Activated CD4-positive, alpha-beta T cell treated with anti-CD3 and anti-CD28 coated beads, Interleukin-2, amount 10 ng/mL, durations not matched to agents 7 days and 5 days (primary cell): Measurements from ENCODE around the gene PLXNA1. TPM values are rescaled to one million over a fixed set of nuclear protein-coding genes. Genes with fewer than 3 reads are reported as not detected.

Source experiments
- CTCF ChIA-PET: fragments of 350-600 bp; sonication (Branson Sonifier 250); formaldehyde crosslinking; loops from one replicate; lab custom pipeline; 2021; ENCODE audit warnings: antibody characterized with exemption; lab: Charles Lee
- POLR2A ChIA-PET: fragments of 350-600 bp; sonication (Branson Sonifier 250); formaldehyde crosslinking; loops from one replicate; lab custom pipeline; 2021; ENCODE audit warnings: antibody characterized with exemption; lab: Charles Lee
- DNase-seq: peaks from one replicate; pipeline ENCODE4 v3.0.0-alpha.2; 2020
- H3K27ac Mint-ChIP-seq: one replicate; pipeline ENCODE4 v1.8.0; 2021; ENCODE audit warnings: mild to moderate bottlenecking, moderate library complexity, mixed read lengths
- H3K27me3 Mint-ChIP-seq: one replicate; pipeline ENCODE4 v1.8.0; 2021; ENCODE audit warnings: mixed read lengths
- H3K36me3 Mint-ChIP-seq: one replicate; pipeline ENCODE4 v1.8.0; 2021; ENCODE audit warnings: low read depth, mixed read lengths
- H3K4me1 Mint-ChIP-seq: one replicate; pipeline ENCODE4 v1.8.0; 2021; ENCODE audit warnings: mixed read lengths
- H3K4me3 Mint-ChIP-seq: one replicate; pipeline ENCODE4 v1.8.0; 2021; ENCODE audit warnings: mild to moderate bottlenecking, moderate library complexity, mixed read lengths
- H3K9me3 Mint-ChIP-seq: one replicate; pipeline ENCODE4 v1.8.0; 2021; ENCODE audit warnings: mixed read lengths
- total RNA-seq, 2 experiments: library from RNA; stranded (reverse); gene quantifications; one replicate each; pipeline ENCODE4 v1.2.3, GENCODE V29; 2021

Gene PLXNA1
- total RNA-seq, 2 experiments from 2014 or later, result 3.8 to 3.9 TPM

- ChIA-PET POLR2A (no interaction called here), CTCF (interaction anchor here (0.9 to 2.1 kb wide), 3 partner anchors 9 to 26 kb away, joined by 3 to 4 read pairs (median 3); partner anchors contain the start of gene PLXNA1)
- Mint-ChIP-seq H3K4me1 (no peaks in the 10 kb centered on the region), H3K27ac (no peak overlapping the region), H3K27me3 (no peaks in the 10 kb centered on the region), H3K36me3 (no peaks in the 10 kb centered on the region), H3K9me3 (no peaks in the 10 kb centered on the region), H3K4me3 (no peak overlapping the region)
- no peak for DNase-seq
Observed at GRCh38 chr3:126956361-126956760, 26.6 kb upstream of the PLXNA1 start.

GRCh38 chr3:126956866-126957650 lies 25.9 kb upstream of the PLXNA1 start:
- H3K4me3 Mint-ChIP-seq, result no peak overlapping the region
- POLR2A ChIA-PET, result no interaction called here
- H3K27ac Mint-ChIP-seq, result no peak overlapping the region

GRCh38 chr3:126957776-126958637 lies 24.9 kb upstream of the PLXNA1 start:
- ChIA-PET POLR2A (no interaction called here), CTCF (interaction anchor here (0.8 to 1.2 kb wide), 2 partner anchors 19 to 24 kb away, joined by 3 to 4 read pairs; partner anchors contain the start of gene PLXNA1)
- no peaks in the 10 kb centered on the region for H3K36me3 Mint-ChIP-seq
- H3K4me3 Mint-ChIP-seq, result no peak overlapping the region
- no peaks in the 10 kb centered on the region for H3K9me3 Mint-ChIP-seq
- no peaks in the 10 kb centered on the region for H3K4me1 Mint-ChIP-seq
- H3K27me3 Mint-ChIP-seq, result no peaks in the 10 kb centered on the region
- no peak for DNase-seq
- no peak overlapping the region for H3K27ac Mint-ChIP-seq

More at GRCh38 chr3:126956866-126957650, 25.9 kb upstream of the PLXNA1 start:
- Mint-ChIP-seq H3K4me1 (no peaks in the 10 kb centered on the region), H3K36me3 (no peaks in the 10 kb centered on the region), H3K27me3 (no peaks in the 10 kb centered on the region), H3K9me3 (no peaks in the 10 kb centered on the region)
- CTCF ChIA-PET, result no interaction called here
- no peak for DNase-seq

DNA sequence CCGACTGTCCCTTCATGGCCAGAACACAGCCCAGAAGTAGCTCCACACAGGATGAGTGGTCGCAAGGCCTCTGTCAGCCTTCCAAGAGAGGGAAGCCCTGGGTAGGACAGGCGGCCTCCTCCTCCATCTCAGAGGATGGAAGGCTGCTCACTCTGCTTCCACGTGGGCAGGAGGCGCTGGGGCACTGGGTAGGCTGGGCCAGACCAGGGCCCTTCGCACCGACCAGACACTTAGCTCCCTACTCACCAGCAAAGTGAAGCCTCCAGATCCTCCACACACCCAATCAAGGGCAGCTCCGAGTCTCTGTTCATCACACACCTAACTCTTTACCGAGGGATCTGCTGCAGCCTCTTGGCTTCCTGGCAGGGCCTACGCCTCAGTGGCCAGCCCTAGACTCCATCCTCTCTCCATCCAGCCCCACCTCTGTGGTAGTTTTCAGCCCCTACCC lies 24.3 kb upstream of the PLXNA1 start:
- Mint-ChIP-seq H3K4me1 (no peaks in the 10 kb centered on the region), H3K9me3 (no peaks in the 10 kb centered on the region), H3K4me3 (no peak overlapping the region), H3K27ac (no peak overlapping the region), H3K36me3 (no peaks in the 10 kb centered on the region), H3K27me3 (no peaks in the 10 kb centered on the region)
- DNase-seq, result no peak
- POLR2A ChIA-PET, result no interaction called here
- CTCF ChIA-PET, result interaction anchor here (1.2 kb wide), 1 partner anchor 20 kb away, joined by 3 read pairs; no protein-coding TSS in a partner anchor

DNA sequence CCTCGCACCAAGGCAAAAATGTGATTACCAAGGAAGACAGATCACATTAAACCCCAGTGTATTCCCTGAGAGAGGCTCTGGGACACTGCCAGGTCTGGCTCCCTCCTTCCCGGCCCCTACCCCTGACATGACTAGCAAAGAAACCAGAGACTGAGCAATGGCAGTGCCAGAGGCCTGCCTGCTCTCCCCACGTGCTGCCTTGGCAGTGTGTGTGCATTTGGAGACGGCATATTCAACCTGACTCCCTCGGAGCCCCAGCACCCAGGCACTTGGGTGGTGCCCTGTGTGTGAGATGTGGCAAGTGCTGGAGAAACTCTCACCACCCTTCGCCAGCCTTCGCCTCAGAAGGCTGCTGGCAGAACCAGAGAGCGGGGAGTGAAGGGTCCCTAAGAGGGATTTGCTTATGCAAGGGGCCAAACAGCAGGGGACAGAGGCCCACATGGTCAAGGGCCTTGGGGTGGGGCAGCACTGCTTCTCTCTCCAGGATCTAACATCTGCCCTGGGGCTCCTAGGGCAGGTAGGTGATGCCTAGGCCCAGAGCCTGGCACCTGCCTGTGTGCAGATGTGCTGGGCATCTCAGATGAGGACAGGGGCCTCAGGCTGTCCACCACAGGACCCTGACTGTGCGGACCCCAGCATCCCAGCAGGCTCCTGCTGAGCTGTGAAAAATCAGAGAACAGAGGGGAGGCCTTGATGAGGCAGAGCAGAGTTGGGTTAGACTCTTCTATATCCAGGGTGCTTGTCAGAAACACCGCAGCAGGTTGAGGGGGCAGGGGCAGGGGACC lies 23.6 kb upstream of the PLXNA1 start:
- Mint-ChIP-seq H3K36me3 (no peaks in the 10 kb centered on the region), H3K4me3 (no peak overlapping the region), H3K27ac (no peak overlapping the region), H3K4me1 (no peaks in the 10 kb centered on the region), H3K9me3 (no peaks in the 10 kb centered on the region), H3K27me3 (no peaks in the 10 kb centered on the region)
- DNase-seq, result no peak
- ChIA-PET POLR2A (no interaction called here), CTCF (no interaction called here)

GRCh38 chr3:126959921-126960603 lies 22.9 kb upstream of the PLXNA1 start:
- H3K27ac Mint-ChIP-seq, result no peak overlapping the region
- DNase-seq, result no peak
- no peaks in the 10 kb centered on the region for H3K36me3 Mint-ChIP-seq
- no peaks in the 10 kb centered on the region for H3K9me3 Mint-ChIP-seq
- H3K4me3 Mint-ChIP-seq, result no peak overlapping the region
- H3K27me3 Mint-ChIP-seq, result no peaks in the 10 kb centered on the region
- no peaks in the 10 kb centered on the region for H3K4me1 Mint-ChIP-seq
- POLR2A ChIA-PET, result no interaction called here
- CTCF ChIA-PET, result interaction anchor here (1.5 kb wide), 1 partner anchor 14 kb away, joined by 3 read pairs; no protein-coding TSS in a partner anchor

GRCh38 chr3:126960604-126960995 lies 22.3 kb upstream of the PLXNA1 start:
- no peak overlapping the region for H3K27ac Mint-ChIP-seq
- CTCF ChIA-PET, result interaction anchor here (1.5 kb wide), 1 partner anchor 13 kb away, joined by 3 read pairs; no protein-coding TSS in a partner anchor
- DNase-seq, result no peak
- no peaks in the 10 kb centered on the region for H3K36me3 Mint-ChIP-seq
- H3K9me3 Mint-ChIP-seq, result no peaks in the 10 kb centered on the region
- H3K27me3 Mint-ChIP-seq, result no peaks in the 10 kb centered on the region
- POLR2A ChIA-PET, result no interaction called here
- no peaks in the 10 kb centered on the region for H3K4me1 Mint-ChIP-seq
- no peak overlapping the region for H3K4me3 Mint-ChIP-seq

GRCh38 chr3:126961191-126961790 lies 21.6 kb upstream of the PLXNA1 start:
- POLR2A ChIA-PET, result no interaction called here
- no peaks in the 10 kb centered on the region for H3K9me3 Mint-ChIP-seq
- no peaks in the 10 kb centered on the region for H3K4me1 Mint-ChIP-seq
- H3K27me3 Mint-ChIP-seq, result no peaks in the 10 kb centered on the region
- CTCF ChIA-PET, result interaction anchor here (0.9 to 1.8 kb wide), 3 partner anchors 9 to 13 kb away, joined by 3 to 5 read pairs (median 3); no protein-coding TSS in a partner anchor
- no peak for DNase-seq
- H3K4me3 Mint-ChIP-seq, result no peak overlapping the region
- H3K27ac Mint-ChIP-seq, result no peak overlapping the region
- no peaks in the 10 kb centered on the region for H3K36me3 Mint-ChIP-seq

GRCh38 chr3:126961791-126962461 lies 21.0 kb upstream of the PLXNA1 start:
- no peak overlapping the region for H3K27ac Mint-ChIP-seq
- ChIA-PET CTCF (interaction anchor here (0.8 to 1.8 kb wide), 3 partner anchors 10 to 69 kb away, joined by 3 to 5 read pairs (median 3); no protein-coding TSS in a partner anchor), POLR2A (no interaction called here)
- DNase-seq, result no peak
- H3K4me3 Mint-ChIP-seq, result no peak overlapping the region
- H3K27me3 Mint-ChIP-seq, result no peaks in the 10 kb centered on the region
- no peaks in the 10 kb centered on the region for H3K9me3 Mint-ChIP-seq
- no peaks in the 10 kb centered on the region for H3K36me3 Mint-ChIP-seq
- H3K4me1 Mint-ChIP-seq, result no peaks in the 10 kb centered on the region

DNA sequence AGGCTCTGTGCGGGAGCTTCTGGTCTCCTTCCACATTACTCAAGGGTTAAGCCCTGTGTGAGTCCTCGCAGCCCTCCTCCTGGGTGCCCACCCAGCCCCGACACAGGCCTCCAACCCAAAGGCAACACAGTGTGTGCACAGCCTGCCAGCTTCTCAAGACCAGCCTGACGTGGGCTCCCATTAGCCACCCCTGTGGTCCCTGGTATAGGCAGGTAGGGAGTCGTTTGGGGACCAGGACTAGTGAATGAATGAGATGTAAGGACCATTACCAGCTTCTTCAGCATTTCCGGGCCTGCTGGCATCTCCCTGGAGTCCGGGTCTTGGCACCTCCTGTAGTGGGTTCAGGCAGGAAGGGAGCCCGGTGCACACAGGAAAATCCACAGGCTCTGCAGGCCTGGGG lies 20.2 kb upstream of the PLXNA1 start:
- DNase-seq, result no peak
- POLR2A ChIA-PET, result no interaction called here

More for the DNA sequence above, 20.2 kb upstream of the PLXNA1 start:
- no peak overlapping the region for H3K4me3 Mint-ChIP-seq
- H3K4me1 Mint-ChIP-seq, result no peaks in the 10 kb centered on the region
- no peaks in the 10 kb centered on the region for H3K27me3 Mint-ChIP-seq
- H3K27ac Mint-ChIP-seq, result no peak overlapping the region
- CTCF ChIA-PET, result interaction anchor here (0.8 to 1.8 kb wide), 2 partner anchors 9 to 70 kb away, joined by 3 to 5 read pairs; no protein-coding TSS in a partner anchor
- no peaks in the 10 kb centered on the region for H3K36me3 Mint-ChIP-seq
- H3K9me3 Mint-ChIP-seq, result no peaks in the 10 kb centered on the region
